ENCODE data around the gene ZSCAN5C.

DNA sequence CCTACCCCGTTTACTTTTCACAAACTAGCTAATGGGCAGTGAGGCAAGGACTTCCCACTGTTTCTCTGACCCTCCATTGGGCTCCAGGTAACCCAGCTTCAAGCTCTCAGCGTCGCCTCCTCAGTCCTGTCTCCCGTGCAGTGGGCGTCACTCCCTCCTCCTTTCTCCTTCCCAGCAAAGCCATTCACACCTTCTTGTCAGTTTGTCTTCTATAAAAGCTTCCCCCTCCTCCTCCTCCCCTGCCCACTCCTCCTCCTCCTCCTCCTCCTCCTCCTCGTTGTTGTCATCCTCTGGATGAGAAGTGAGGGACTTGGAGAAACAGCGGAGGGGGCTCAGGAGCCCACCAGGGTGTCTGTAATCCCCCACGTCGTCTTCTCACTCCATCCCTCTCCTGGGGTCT is 28.0 kb upstream of the ZSCAN5C start:
- no peak for TF ChIP-seq POLR2A (IDR thresholded peaks at IDR 0.05)
- no peak for TF ChIP-seq EP300 (IDR thresholded peaks at IDR 0.05)
